ENCODE data around the gene BTBD2. TPM values are rescaled to one million over a fixed set of nuclear protein-coding genes. Genes with fewer than 3 reads are reported as not detected.

The BTBD2 gene
- total and polyA plus RNA-seq, 2 experiments from 2014 or later, result 23.8 to 130 TPM

GRCh38 chr19:1977120-1977519, 38.4 kb downstream of the BTBD2 start:
- Mint-ChIP-seq H3K9me3 (no peaks in the 10 kb centered on the region), H3K36me3 (ENCODE audit: low read depth) (peaks cover 27% of the 10 kb centered on the region), H3K4me1 (no peaks in the 10 kb centered on the region), H3K4me3 (no peak overlapping the region), H3K27ac (no peak overlapping the region), H3K27me3 (ENCODE audit: insufficient read depth, low read depth, poor library complexity) (peaks cover 1% of the 10 kb centered on the region)
- Histone ChIP-seq H3K27me3 (ENCODE audit: insufficient read depth) (no peaks in the 10 kb centered on the region), H2AFZ (no peak overlapping the region), H3K9me2 (ENCODE audit: insufficient read depth) (no peaks in the 10 kb centered on the region), H3F3A (replicated peaks; ENCODE audit: low read depth) (no peaks in the 10 kb centered on the region), H3K4me1 (ENCODE audit: insufficient read depth) (no peaks in the 10 kb centered on the region), H3K4me2 (no peak overlapping the region), H3K36me3 (ENCODE audit: insufficient read depth) (no peaks in the 10 kb centered on the region), H3K27ac (ENCODE audit: low read depth) (no peak overlapping the region), H4K20me1 (replicated peaks; ENCODE audit: insufficient read depth) (peaks cover 19% of the 10 kb centered on the region), H3K4me3 (no peak overlapping the region), H3K79me2 (replicated peaks; ENCODE audit: insufficient read depth) (peaks cover 36% of the 10 kb centered on the region)
- DNase-seq (ENCODE audit: low spot score), result no peak
- TF ChIP-seq POLR2AphosphoS5 (IDR thresholded peaks at IDR 0.05; ENCODE audit: low read depth) (no peak), ETS1 (IDR thresholded peaks at IDR 0.05) (no peak), EZH2phosphoT487 (IDR thresholded peaks at IDR 0.05; ENCODE audit: unreplicated experiment) (no peak), ZNF114 (CRISPR knock-in tag; IDR thresholded peaks at IDR 0.05) (no peak), EZH2 (IDR thresholded peaks at IDR 0.05; ENCODE audit: low read depth, unreplicated experiment) (no peak), NANOG (IDR thresholded peaks at IDR 0.05; ENCODE audit: borderline replicate concordance) (no peak), ZNF462 (CRISPR knock-in tag; IDR thresholded peaks at IDR 0.05) (no peak), ZNF331 (CRISPR knock-in tag; IDR thresholded peaks at IDR 0.05; ENCODE audit: low read depth) (no peak), CREB1 (CRISPR knock-in tag; IDR thresholded peaks at IDR 0.05; ENCODE audit: low read depth) (no peak), REST (IDR thresholded peaks at IDR 0.05; ENCODE audit: unreplicated experiment) (no peak), JUNB (IDR thresholded peaks at IDR 0.05; ENCODE audit: unreplicated experiment) (no peak), CTCF (conservative IDR thresholded peaks at IDR 0.05; ENCODE audit: low read depth in 2 of 2) (no peak), STAT1 (IDR thresholded peaks at IDR 0.05; ENCODE audit: unreplicated experiment) (no peak)
- no peak for ATAC-seq
